ENCODE measurements around the gene SRSF9.
"Not testable (repeated sequence)": the region's sequence is repeated elsewhere in the genome, so short reads cannot be mapped to it uniquely, and the experiment has no call there.

The SRSF9 gene

GRCh38 chr12:120481022-120481767 lies 11.6 kb upstream of the SRSF9 start:
- DNase-seq, result no peak

GRCh38 chr12:120480211-120480610 lies 10.7 kb upstream of the SRSF9 start:
- no peak for DNase-seq

GRCh38 chr12:120479458-120479857 lies 9.9 kb upstream of the SRSF9 start:
- no peak for DNase-seq

GRCh38 chr12:120475643-120476042 lies 6.1 kb upstream of the SRSF9 start:
- DNase-seq, result no peak

- peak; percentile 89 to 91 for DNase-seq
Observed at GRCh38 chr12:120474616-120474960, 5.0 kb upstream of the SRSF9 start.

- no peak for DNase-seq
Observed at GRCh38 chr12:120473807-120474615, 4.5 kb upstream of the SRSF9 start.

GRCh38 chr12:120472521-120472920 lies 3.0 kb upstream of the SRSF9 start:
- no peak for DNase-seq

GRCh38 chr12:120470150-120470784 lies 719 bp upstream of the SRSF9 start:
- peak; percentile 16 to 19 for DNase-seq

GRCh38 chr12:120468821-120469449 lies 613 bp downstream of the SRSF9 start:
- peak in 1 of 2 experiments; percentile 36 for DNase-seq

GRCh38 chr12:120468325-120468820 lies 1.2 kb downstream of the SRSF9 start:
- DNase-seq, result peak; percentile 44 to 49

- DNase-seq, result no peak
Observed at GRCh38 chr12:120467439-120467838, 2.1 kb downstream of the SRSF9 start.

- DNase-seq, result peak; percentile 68 to 73
Observed at GRCh38 chr12:120466560-120467315, 2.8 kb downstream of the SRSF9 start.

- DNase-seq, result no peak
Observed at GRCh38 chr12:120465756-120466155, 3.8 kb downstream of the SRSF9 start.

GRCh38 chr12:120463712-120464111 lies 5.8 kb downstream of the SRSF9 start:
- no peak for DNase-seq

- no peak for DNase-seq
Observed at GRCh38 chr12:120462099-120462640, 7.4 kb downstream of the SRSF9 start.

GRCh38 chr12:120460157-120460556 lies 9.4 kb downstream of the SRSF9 start:
- no peak for DNase-seq

GRCh38 chr12:120457133-120457532 lies 12.4 kb downstream of the SRSF9 start:
- peak; percentile 55 to 61 for DNase-seq

GRCh38 chr12:120455302-120455701 lies 14.2 kb downstream of the SRSF9 start:
- DNase-seq, result no peak

- peak; percentile 77 to 80 for DNase-seq
Observed at GRCh38 chr12:120453977-120454376, 15.6 kb downstream of the SRSF9 start.

- no peak for DNase-seq
Observed at GRCh38 chr12:120453060-120453750, 16.3 kb downstream of the SRSF9 start.

GRCh38 chr12:120452524-120452923 lies 17.0 kb downstream of the SRSF9 start:
- DNase-seq, result not testable (repeated sequence)
